ENCODE measurements around the gene TINAGL1. TPM values are rescaled to one million over a fixed set of nuclear protein-coding genes. Genes with fewer than 3 reads are reported as not detected.

Gene TINAGL1
- total and polyA plus RNA-seq, 10 of the 15 experiments (the other 5 are each of a cell fraction or from before 2014, with no cell fraction given), result 0.20 to 0.49 (median 0.23) TPM; not detected in 7

DNA sequence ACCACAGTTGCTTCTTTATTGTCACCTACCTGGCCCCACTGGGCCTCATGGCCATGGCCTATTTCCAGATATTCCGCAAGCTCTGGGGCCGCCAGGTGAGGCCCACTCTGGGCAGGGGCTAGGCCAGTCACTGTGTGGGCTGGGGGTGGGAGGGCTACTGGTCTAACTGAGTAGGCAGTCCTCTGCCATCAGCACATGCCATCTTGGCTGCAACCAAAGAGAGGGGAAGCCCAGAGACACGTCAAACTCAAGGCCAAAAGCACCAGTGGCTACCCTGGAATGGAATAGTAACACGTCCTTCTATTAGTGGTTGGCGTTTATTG lies 45.1 kb downstream of the TINAGL1 start:
- ChIA-PET CTCF (interaction anchor here (1.3 to 1.5 kb wide), 2 partner anchors 29 to 34 kb away, joined by 3 to 4 read pairs; no protein-coding TSS in a partner anchor), SMC1A (ENCODE audit: uncharacterized antibody, unreplicated experiment) (interaction anchor here (1.9 kb wide), 1 partner anchor 25 kb away, joined by 4 read pairs; no protein-coding TSS in a partner anchor), POLR2A (no interaction called here), RAD21 (ENCODE audit: unreplicated experiment) (no interaction called here)
- Histone ChIP-seq H3K36me3 (ENCODE audit: control insufficient read depth in 2 of 2, insufficient read depth in 2 of 2, low read length in 1 of 2) (peaks cover 0 to 3% of the 10 kb centered on the region in 2 experiments; a peak in 2 of 4 replicates), H3K27ac (ENCODE audit: control insufficient read depth, insufficient read depth) (no peak overlapping the region), H3K4me2 (ENCODE audit: control insufficient read depth, insufficient read depth) (no peak overlapping the region), H3K79me2 (ENCODE audit: control insufficient read depth, insufficient read depth, low read length) (no peaks in the 10 kb centered on the region), H3K9ac (ENCODE audit: control insufficient read depth, insufficient read depth, low read length) (no peak overlapping the region), H3K9me3 (replicated peaks; ENCODE audit: control insufficient read depth, insufficient read depth, low read length) (no peaks in the 10 kb centered on the region), H4K20me1 (ENCODE audit: control insufficient read depth, insufficient read depth) (no peaks in the 10 kb centered on the region), H3K27me3 (replicated peaks in 1 of 2; ENCODE audit: control insufficient read depth in 2 of 2, insufficient read depth in 2 of 2, low read length in 1 of 2) (no peaks in the 10 kb centered on the region; a peak in 1 of 4 replicates), H3K4me3 (no peak overlapping the region), H3K4me1 (ENCODE audit: control insufficient read depth, insufficient read depth, low read length) (no peaks in the 10 kb centered on the region; the same call in none of the 2 replicates), H2AFZ (ENCODE audit: control insufficient read depth, low read depth, low read length) (no peak overlapping the region)
- in situ Hi-C loops (cut with MboI) (no loop called here), intact Hi-C loops (cut with micrococcal nuclease; ENCODE audit: unreplicated experiment) (no loop called here)
- ATAC-seq, result no peak
- FAIRE-seq, result no peak
- TF ChIP-seq, protein P1, sequence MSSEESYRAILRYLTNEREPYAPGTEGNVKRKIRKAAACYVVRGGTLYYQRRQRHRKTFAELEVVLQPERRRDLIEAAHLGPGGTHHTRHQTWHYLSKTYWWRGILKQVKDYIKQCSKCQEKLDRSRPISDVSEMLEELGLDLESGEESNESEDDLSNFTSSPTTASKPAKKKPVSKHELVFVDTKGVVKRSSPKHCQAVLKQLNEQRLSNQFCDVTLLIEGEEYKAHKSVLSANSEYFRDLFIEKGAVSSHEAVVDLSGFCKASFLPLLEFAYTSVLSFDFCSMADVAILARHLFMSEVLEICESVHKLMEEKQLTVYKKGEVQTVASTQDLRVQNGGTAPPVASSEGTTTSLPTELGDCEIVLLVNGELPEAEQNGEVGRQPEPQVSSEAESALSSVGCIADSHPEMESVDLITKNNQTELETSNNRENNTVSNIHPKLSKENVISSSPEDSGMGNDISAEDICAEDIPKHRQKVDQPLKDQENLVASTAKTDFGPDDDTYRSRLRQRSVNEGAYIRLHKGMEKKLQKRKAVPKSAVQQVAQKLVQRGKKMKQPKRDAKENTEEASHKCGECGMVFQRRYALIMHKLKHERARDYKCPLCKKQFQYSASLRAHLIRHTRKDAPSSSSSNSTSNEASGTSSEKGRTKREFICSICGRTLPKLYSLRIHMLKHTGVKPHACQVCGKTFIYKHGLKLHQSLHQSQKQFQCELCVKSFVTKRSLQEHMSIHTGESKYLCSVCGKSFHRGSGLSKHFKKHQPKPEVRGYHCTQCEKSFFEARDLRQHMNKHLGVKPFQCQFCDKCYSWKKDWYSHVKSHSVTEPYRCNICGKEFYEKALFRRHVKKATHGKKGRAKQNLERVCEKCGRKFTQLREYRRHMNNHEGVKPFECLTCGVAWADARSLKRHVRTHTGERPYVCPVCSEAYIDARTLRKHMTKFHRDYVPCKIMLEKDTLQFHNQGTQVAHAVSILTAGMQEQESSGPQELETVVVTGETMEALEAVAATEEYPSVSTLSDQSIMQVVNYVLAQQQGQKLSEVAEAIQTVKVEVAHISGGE (CRISPR knock-in tag; IDR thresholded peaks at IDR 0.05), result no peak
- TF ChIP-seq MTA3 (IDR thresholded peaks at IDR 0.05; ENCODE audit: borderline replicate concordance, low read length) (no peak), ZNF622 (IDR thresholded peaks at IDR 0.05) (no peak), PAX5 (IDR thresholded peaks at IDR 0.05; ENCODE audit: borderline replicate concordance, low read depth, low read length) (no peak)
- TF ChIP-seq, protein P2, sequence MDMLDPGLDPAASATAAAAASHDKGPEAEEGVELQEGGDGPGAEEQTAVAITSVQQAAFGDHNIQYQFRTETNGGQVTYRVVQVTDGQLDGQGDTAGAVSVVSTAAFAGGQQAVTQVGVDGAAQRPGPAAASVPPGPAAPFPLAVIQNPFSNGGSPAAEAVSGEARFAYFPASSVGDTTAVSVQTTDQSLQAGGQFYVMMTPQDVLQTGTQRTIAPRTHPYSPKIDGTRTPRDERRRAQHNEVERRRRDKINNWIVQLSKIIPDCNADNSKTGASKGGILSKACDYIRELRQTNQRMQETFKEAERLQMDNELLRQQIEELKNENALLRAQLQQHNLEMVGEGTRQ (IDR thresholded peaks at IDR 0.05; ENCODE audit: borderline replicate concordance, low read depth, low read length), result no peak
- no TSS peak for BruUV-seq (replicated peaks)
- 71% methylated on average over 5 of the region's 5 CpGs for WGBS (ENCODE audit: insufficient coverage, insufficient replicate concordance, low lambda C conversion rate, missing lambda C conversion rate)
- DNase-seq (ENCODE audit: low read depth, low spot score), result no peak

Data from GM12878 (cell line).